HG02885 (cell line): ENCODE measurements around the gene PLVAP.

Experiments
- ATAC-seq: cut with Tn5 transposase; IDR thresholded peaks from one replicate; pipeline ENCODE4 v1.9.1; 2021; ENCODE audit warnings: mild to moderate bottlenecking; ENCODE audit not compliant: unreplicated experiment, poor library complexity

Gene PLVAP

GRCh38 chr19:17359905-17360800 lies 17.0 kb downstream of the PLVAP start:
- no peak for ATAC-seq

DNA sequence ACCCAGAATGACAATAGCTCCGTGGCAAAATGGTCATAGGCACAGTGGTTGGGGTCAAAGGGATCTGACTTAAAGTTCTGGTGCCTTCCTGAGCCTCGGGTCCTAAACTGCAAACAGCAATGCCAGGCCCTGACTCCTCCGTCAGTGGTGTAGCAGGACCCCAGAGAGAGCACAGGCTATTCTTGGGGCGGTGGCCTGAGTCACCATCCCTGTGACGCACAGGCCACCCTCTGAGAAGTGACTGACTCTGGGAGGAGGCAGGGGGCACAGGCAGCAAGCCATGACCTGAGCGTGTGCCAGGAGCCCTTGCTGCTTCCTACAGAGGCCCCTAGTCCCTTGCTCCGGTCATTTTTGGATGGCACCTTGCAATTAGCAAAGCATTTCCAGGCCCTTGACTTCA lies 18.7 kb downstream of the PLVAP start:
- no peak for ATAC-seq

GRCh38 chr19:17357724-17358123 lies 19.4 kb downstream of the PLVAP start:
- ATAC-seq, result no peak

DNA sequence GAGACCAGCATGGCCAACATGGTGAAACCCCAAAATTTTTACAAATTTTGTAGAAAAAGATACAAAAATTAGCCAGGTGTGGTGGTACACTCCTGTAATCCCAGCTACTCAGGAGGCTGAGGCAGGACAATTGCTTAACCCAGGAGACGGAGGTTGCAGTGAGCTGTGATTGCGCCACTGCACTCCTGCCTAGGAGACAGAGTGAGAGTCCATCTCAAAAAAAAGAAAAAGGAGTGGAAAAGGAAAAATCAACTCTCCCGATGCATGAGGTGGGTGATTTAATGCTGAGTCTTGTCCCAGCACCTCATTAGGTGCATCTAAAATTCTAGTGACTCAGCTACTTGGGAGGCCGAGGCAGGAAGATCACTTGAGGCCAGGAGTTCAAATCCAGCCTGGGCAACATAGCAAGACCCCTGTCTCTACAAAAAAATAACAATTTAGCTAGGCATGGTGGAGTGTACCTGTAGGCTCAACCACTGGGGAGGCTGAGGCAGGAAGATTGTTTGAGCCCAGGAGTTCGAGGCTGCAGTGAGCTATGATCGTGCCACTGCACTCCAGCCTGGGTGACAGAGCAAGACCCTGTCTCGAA lies 20.0 kb downstream of the PLVAP start:
- no peak for ATAC-seq

DNA sequence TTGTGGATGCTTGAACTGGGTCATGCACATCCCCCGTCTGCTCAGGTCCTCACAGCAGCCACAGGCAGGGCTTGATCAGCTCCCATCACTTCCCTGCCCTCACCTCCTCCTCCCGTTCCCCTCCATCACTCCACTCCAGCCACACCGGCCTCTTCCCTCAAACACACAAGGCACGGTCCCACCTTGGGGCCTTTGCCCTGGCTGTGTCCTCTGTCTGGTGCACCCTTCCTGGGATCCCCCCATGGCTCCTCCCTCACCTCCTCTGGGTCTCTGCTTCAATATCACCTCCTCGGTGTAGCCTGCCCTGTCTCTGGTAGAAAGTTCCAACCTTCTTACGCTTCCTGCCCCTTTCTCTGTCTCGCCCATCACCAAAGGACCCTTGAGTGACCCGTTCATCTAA lies 23.8 kb downstream of the PLVAP start:
- no peak for ATAC-seq

DNA sequence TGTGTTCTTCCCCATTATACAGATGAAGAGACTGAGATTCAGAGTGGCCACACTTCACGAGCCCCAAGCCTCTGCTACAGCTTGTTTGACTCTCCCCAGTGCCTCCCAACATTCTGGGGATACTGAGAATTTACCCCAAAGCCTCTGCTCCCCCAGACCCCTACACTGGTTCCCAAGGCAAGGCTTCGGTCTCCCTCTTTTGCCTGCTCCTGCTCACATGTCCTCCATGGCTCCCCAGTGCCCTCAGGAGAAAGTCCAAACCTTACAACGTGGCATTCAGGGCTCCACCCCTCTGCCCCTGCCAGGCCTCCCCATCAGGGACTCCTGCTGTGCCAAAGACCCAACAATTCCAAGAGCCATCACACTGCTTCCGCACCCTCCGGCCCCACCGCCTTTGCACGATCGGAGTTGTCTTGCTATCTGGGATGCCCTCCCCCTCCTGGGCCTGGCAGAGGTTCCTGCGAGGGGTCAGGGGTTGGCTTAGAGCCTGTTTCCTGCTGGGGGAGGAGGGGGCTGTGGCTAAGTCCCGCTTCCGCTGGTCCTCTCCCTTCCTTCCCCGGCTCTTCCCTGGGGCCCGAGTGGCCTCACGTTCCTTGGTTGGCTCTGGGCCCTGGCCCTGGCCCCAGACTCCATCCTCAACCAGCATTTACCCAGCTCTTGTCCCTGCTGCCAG lies 24.4 kb downstream of the PLVAP start:
- no peak for ATAC-seq

DNA sequence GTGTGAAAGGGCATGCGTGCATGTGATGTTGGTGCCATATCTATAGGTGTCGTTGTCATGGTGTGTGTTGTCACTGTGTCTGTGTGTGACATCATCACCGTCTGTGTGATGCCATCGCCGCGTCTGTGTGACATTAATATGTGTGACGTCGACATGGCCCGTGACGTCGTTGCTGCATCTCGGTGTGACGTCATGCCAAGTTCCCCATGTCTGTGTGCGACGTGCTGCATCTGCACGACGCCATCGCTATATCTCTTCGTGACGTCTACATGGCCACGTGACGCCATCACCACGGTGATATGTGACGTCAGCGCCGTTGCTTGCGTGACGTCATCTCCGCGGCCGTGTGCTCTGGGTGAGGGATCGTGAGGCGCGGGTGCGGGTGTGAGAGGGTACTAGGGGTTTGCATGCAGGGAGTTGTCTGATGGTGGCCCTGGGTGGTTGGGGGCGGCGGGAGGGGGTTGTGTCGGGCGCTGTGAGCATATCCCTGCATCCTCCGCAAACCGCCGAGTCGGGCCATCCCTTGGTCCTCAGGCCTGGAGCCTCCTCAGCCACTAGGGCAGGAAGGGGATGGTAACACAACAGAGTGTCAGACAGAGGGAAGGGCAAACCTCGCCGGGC lies 25.2 kb downstream of the PLVAP start:
- no peak for ATAC-seq

DNA sequence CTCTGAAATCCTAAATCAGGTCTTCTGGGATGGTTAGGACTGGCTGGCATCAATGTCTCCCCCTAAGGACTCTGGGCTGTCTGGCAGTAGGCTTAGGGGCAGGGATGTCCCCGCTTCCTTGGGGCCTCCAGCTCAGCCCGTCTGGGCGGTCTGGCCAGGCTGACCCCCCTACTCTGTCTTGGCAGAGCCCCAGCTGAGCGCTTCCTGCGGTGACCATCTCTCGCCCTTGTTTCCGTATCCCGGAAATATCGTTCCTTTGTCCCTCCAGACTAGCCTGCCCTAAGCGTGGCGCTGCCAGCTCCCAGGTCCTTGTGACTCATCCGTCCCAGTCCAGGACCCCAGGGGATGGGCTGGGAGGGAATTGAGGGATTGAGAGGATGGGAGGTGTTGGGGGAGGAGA lies 28.4 kb downstream of the PLVAP start:
- no peak for ATAC-seq

DNA sequence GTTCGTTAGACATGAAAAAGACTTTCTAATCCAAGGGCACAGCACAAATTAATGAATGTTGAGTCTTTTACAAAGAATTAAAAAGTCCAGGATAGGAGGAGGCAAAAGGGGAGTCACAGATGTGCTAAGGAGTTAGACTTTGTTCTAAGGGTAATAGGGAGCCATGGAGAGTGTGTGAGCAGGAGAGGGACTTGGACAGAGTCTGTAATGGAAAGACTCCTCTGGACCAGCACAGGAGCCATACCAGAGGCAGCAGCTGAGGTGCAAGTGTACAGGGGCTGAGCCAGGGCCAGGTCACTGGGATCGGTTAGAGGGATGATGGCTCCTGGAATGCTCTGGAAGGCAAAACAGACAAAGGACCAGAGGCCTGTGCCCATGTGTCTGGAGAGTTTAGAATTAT lies 29.3 kb downstream of the PLVAP start:
- no peak for ATAC-seq

DNA sequence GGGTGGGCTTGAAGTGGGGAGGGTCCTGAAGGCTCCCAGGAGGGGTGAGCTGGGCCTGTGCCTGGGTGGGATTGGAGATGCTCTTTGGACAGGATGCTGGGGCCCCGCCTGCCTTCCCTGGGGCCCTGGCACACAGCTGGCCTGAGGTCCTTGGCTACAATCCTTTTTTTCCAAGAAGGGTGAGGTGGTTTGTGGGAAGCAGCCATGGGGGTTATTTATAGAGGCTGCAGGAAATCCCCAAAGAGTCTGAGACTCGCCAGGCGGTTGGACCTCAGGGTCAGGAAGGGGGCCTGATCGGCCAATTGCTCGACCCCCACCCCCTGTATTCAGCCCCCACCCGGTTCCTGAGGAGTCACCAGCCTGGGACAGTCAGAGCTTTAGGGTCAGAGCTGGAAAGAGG lies 29.8 kb downstream of the PLVAP start:
- ATAC-seq, result no peak

- no peak for ATAC-seq
Measured at GRCh38 chr19:17346109-17346671, 31.0 kb downstream of the PLVAP start.

DNA sequence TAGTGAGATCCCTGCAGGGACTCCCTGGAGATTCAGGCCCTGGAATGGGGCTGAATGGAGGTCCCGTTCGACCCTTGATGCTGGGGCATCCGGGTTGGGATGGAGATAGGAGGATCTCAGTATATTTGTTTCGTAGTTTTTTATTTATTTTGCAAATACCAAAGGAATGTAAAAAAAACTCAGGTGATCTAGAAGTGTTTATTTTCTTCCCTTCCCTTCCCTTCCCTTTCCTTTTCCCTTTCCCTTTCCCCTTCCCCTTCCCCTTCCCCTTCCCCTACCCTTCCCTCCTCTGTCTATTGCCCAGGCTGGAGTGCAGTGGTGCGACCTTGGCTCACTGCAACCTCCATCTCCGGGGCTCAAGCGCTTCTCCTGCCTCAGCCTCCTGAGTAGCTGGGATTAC lies 35.3 kb downstream of the PLVAP start:
- ATAC-seq, result no peak

GRCh38 chr19:17341386-17341785 lies 35.8 kb downstream of the PLVAP start:
- no peak for ATAC-seq

GRCh38 chr19:17340871-17341357 lies 36.2 kb downstream of the PLVAP start:
- ATAC-seq, result no peak

DNA sequence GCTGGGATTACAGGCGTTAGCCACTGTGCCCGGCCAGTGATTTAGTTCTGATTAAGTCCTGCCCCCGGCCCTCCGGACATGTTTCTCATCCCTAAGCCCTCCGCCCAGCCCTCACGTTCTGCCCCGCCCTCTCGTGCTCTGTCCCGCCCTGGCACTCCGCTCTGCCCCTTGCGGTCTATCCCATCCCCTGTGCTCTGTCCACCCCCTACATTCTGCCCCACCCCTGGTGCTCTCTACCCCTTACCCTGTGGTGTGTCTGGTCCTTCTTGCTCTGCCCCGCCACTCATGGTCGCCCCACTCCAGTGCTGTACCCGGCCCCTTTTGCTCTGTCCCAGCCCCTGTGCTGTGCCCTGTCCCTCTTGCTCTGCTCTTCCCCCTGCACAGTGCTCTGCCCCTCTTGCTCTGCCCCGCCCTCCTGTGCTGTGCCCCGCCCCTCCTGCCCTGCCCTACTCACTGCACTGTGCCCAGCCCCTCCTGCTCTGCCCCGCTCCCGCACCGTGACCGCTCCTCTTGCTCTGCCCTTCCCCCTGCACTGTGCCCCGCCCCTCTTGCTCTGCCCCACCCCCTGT lies 36.8 kb downstream of the PLVAP start:
- ATAC-seq, result no peak

DNA sequence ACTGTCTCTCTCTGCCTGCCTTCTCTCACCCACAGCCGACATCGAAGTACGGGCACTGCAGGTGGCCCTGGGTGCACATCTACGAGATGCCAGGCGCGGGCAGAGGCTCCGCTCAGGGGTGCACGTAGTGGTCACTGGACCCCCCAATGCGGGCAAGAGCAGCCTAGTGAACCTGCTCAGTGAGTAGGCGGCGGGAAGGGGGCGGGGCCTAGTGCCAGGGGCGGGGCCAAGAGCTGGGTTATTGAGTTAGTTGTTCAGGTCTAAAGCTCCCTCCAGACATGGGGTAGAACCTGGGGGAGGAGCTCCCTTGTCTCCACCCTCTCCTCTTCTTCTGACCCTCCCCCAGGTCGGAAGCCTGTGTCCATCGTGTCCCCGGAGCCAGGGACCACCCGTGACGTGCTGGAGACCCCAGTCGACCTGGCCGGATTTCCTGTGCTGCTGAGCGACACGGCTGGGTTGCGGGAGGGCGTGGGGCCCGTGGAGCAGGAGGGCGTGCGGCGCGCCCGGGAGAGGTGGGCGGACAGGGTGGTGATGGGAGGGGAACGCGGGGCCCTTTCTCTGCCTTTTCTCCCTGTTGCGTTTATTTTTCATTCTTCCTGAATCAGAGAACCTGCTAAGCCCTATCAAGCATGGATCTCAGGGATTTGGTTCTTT lies 37.9 kb downstream of the PLVAP start:
- ATAC-seq, result no peak

DNA sequence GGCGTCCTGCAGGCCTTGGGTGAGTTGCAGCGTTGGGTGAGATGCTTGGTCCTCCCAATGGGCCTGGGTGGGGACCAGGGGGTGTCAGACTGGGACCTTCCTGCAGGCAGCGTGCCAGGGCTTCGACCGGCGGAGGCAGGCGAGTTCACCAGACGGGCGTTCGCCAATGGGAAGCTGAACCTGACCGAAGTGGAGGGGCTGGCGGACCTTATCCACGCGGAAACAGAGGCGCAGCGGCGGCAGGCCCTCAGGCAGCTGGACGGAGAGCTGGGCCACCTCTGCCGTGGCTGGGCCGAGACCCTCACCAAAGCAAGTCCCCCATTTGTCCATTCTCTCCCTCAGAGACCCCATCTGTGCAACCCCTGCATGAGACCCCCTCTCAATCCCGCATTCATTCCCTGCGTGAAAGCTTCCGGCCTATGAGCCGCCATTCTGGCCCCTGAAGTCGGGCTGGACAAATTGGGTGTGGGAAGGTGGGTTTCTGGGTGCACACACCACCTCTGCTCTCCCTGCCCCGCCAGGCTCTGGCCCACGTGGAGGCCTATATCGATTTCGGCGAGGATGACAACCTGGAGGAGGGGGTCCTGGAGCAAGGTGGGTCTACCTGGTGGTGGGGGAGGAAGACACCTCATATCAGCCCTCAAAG lies 38.6 kb downstream of the PLVAP start:
- ATAC-seq, result no peak

- no peak for ATAC-seq
Measured at GRCh38 chr19:17337675-17338432, 39.3 kb downstream of the PLVAP start.
